GM12878 (cell line): Measurements from ENCODE around the gene GPR21. TPM values are rescaled to one million over a fixed set of nuclear protein-coding genes. Genes with fewer than 3 reads are reported as not detected.

Experiments used
- ATAC-seq: fragments of 200-7000 bp; cut with Tn5 transposase; 3 replicates; pipeline ENCODE4 v1.9.1; 2020; ENCODE audit warnings: mild to moderate bottlenecking, moderate library complexity
- BruUV-seq: library from RNA; stranded (reverse); fragments of 400-500 nt; replicated peaks from 2 replicates; lab custom pipeline; 2021; lab: Mats Ljungman, UMichigan
- CTCF ChIA-PET: fragments of 300-600 bp; sonication (Branson Sonifier 250); formaldehyde crosslinking; extraction: SDS; loops from one replicate; lab custom pipeline; 2021; ENCODE audit warnings: inconsistent platforms; lab: Yijun Ruan, JAX
- POLR2A ChIA-PET: fragments of 350-600 bp; formaldehyde crosslinking; extraction: SDS; loops from one replicate; lab custom pipeline; 2021; ENCODE audit warnings: inconsistent platforms; lab: Charles Lee
- RAD21 ChIA-PET: fragments of 300-600 bp; sonication (Branson Sonifier 250); formaldehyde crosslinking; loops from one replicate; lab custom pipeline; 2023; ENCODE audit warnings: antibody characterized with exemption; ENCODE audit not compliant: unreplicated experiment; lab: Charles Lee
- SMC1A ChIA-PET: fragments of 300-600 bp; sonication (Branson Sonifier 250); formaldehyde crosslinking; loops from one replicate; lab custom pipeline; 2023; ENCODE audit not compliant: unreplicated experiment, uncharacterized antibody; lab: Charles Lee
- DNase-seq: peaks from one replicate; pipeline ENCODE4 v3.0.0-alpha.2; 2011; ENCODE audit warnings: low read depth, low spot score
- FAIRE-seq: peaks from 3 replicates; lab custom pipeline; 2011; peaks lifted over from hg19 to GRCh38; lab: Jason Lieb, UNC
- H2AFZ ChIP-seq: 2 replicates; pipeline ENCODE4 v1.6.0; 2011; ENCODE audit warnings: low read depth, low read length, control low read depth; ENCODE audit not compliant: control insufficient read depth
- H3K27ac ChIP-seq: 2 replicates; pipeline ENCODE4 v1.5.1; 2011; ENCODE audit warnings: control low read depth; ENCODE audit not compliant: control insufficient read depth, insufficient read depth
- H3K27me3 ChIP-seq, 2 experiments: replicated peaks in 1 of 2; 2 replicates each; pipeline versions ENCODE4 v1.6.0 to v1.6.1; 2011; ENCODE audit warnings: low read length in 1 of 2; ENCODE audit not compliant: control insufficient read depth in 2 of 2, insufficient read depth in 2 of 2
- H3K36me3 ChIP-seq, 2 experiments: 2 replicates each; pipeline ENCODE4 v1.5.1; 2011; ENCODE audit warnings: low read length in 1 of 2; ENCODE audit not compliant: control insufficient read depth in 2 of 2, insufficient read depth in 2 of 2
- H3K4me1 ChIP-seq: 2 replicates; pipeline ENCODE4 v1.6.1; 2011; ENCODE audit warnings: mild to moderate bottlenecking, low read length, moderate library complexity, mixed read lengths; ENCODE audit not compliant: control insufficient read depth, insufficient read depth
- H3K4me2 ChIP-seq: 2 replicates; pipeline ENCODE4 v1.6.0; 2011; ENCODE audit warnings: control low read depth; ENCODE audit not compliant: control insufficient read depth, insufficient read depth
- H3K4me3 ChIP-seq: fragments of 200-600 bp; sonication (generic); 2 replicates; pipeline ENCODE4 v1.5.1; 2016
- H3K79me2 ChIP-seq: 2 replicates; pipeline ENCODE4 v1.6.0; 2011; ENCODE audit warnings: low read length; ENCODE audit not compliant: control insufficient read depth, insufficient read depth
- H3K9ac ChIP-seq: 2 replicates; pipeline ENCODE4 v1.8.0; 2011; ENCODE audit warnings: low read length, control low read depth, mixed read lengths; ENCODE audit not compliant: control insufficient read depth, insufficient read depth
- H3K9me3 ChIP-seq: replicated peaks from 3 replicates; pipeline ENCODE4 v1.5.1; 2011; ENCODE audit warnings: mild to moderate bottlenecking, low read length; ENCODE audit not compliant: control insufficient read depth, insufficient read depth
- H4K20me1 ChIP-seq: 2 replicates; pipeline ENCODE4 v1.6.0; 2011; ENCODE audit not compliant: control insufficient read depth, insufficient read depth
- CTCF ChIP-seq, 3 experiments: IDR thresholded peaks in 2 of 3; conservative IDR thresholded peaks in 1 of 3; 2 replicates each; pipeline ENCODE4 v1.5.1; 2011; ENCODE audit warnings: low read depth in 3 of 3, low read length in 3 of 3, mild to moderate bottlenecking in 3 of 3, control low read depth in 2 of 3, moderate library complexity in 2 of 3, inconsistent platforms in 1 of 3, mixed read lengths in 1 of 3; ENCODE audit not compliant: control insufficient read depth in 2 of 3, insufficient read depth in 1 of 3; ENCODE audit errors: extremely low read depth in 1 of 3
- EP300 ChIP-seq, 2 experiments: fragments of 150-350 bp in 1 of 2; IDR thresholded peaks; 2 replicates each; pipeline ENCODE4 v1.6.1; 2011 to 2012; ENCODE audit warnings: low read depth in 2 of 2, low read length in 2 of 2, borderline replicate concordance in 1 of 2, improper control_type of control experiment in 1 of 2, inconsistent platforms in 1 of 2; ENCODE audit not compliant: control insufficient read depth in 1 of 2
- FOS ChIP-seq: IDR thresholded peaks from 3 replicates; pipeline ENCODE4 v1.6.1; 2011; ENCODE audit warnings: borderline replicate concordance; ENCODE audit not compliant: insufficient read length; ENCODE audit errors: extremely low read depth
- HCFC1 ChIP-seq: fragments of 150-350 bp; IDR thresholded peaks from 2 replicates; pipeline ENCODE4 v1.6.1; 2014; ENCODE audit warnings: low read length
- HDAC2 ChIP-seq: fragments of 200-600 bp; sonication (generic); IDR thresholded peaks from 2 replicates; pipeline ENCODE4 v1.6.1; 2017
- HSF1 ChIP-seq: fragments of 150-350 bp; IDR thresholded peaks from 2 replicates; pipeline ENCODE4 v1.6.1; 2014; ENCODE audit warnings: mild to moderate bottlenecking, low read depth, low read length
- NFXL1 ChIP-seq: fragments of 450-650 bp; IDR thresholded peaks from 2 replicates; pipeline ENCODE4 v1.6.1; 2017; ENCODE audit warnings: antibody characterized with exemption, mild to moderate bottlenecking, borderline replicate concordance
- NR2C1 ChIP-seq: fragments of 450-650 bp; IDR thresholded peaks from 2 replicates; pipeline ENCODE4 v1.6.1; 2017; ENCODE audit warnings: antibody characterized with exemption, mild to moderate bottlenecking, moderate library complexity
- PAX8 ChIP-seq: fragments of 450-650 bp; IDR thresholded peaks from 2 replicates; pipeline ENCODE4 v1.6.1; 2017; ENCODE audit warnings: mild to moderate bottlenecking, moderate library complexity
- RFX5 ChIP-seq: IDR thresholded peaks from 2 replicates; pipeline ENCODE4 v1.6.1; 2011; ENCODE audit warnings: low read depth, low read length, improper control_type of control experiment
- SIN3A ChIP-seq: IDR thresholded peaks from 2 replicates; pipeline ENCODE4 v1.6.1; 2012; ENCODE audit warnings: low read depth, low read length, improper control_type of control experiment
- SMAD5 ChIP-seq: IDR thresholded peaks from 2 replicates; pipeline ENCODE4 v1.6.1; 2016; ENCODE audit warnings: antibody characterized with exemption, low read depth
- SMARCA5 ChIP-seq: fragments of 450-650 bp; IDR thresholded peaks from 2 replicates; pipeline ENCODE4 v1.6.1; 2017; ENCODE audit warnings: mild to moderate bottlenecking
- TARDBP ChIP-seq: IDR thresholded peaks from 2 replicates; pipeline ENCODE4 v1.6.1; 2016; ENCODE audit warnings: borderline replicate concordance
- TCF3 ChIP-seq: IDR thresholded peaks from 2 replicates; pipeline ENCODE4 v1.6.1; 2012; ENCODE audit warnings: low read depth, mild to moderate bottlenecking, low read length, borderline replicate concordance; ENCODE audit not compliant: insufficient read depth
- TCF7 ChIP-seq: IDR thresholded peaks from 2 replicates; pipeline ENCODE4 v1.6.1; 2014; ENCODE audit warnings: antibody characterized with exemption, borderline replicate concordance
- ZBTB33 ChIP-seq: fragments of 450-650 bp; IDR thresholded peaks from 2 replicates; pipeline ENCODE4 v1.6.1; 2017; ENCODE audit warnings: mild to moderate bottlenecking
- ZNF207 ChIP-seq: fragments of 450-650 bp; IDR thresholded peaks from 2 replicates; pipeline ENCODE4 v1.6.1; 2014; ENCODE audit warnings: antibody characterized with exemption, mild to moderate bottlenecking, borderline replicate concordance
- ZNF217 ChIP-seq: fragments of 450-650 bp; IDR thresholded peaks from 2 replicates; pipeline ENCODE4 v1.6.1; 2017; ENCODE audit warnings: antibody characterized with exemption, mild to moderate bottlenecking
- ZNF274 ChIP-seq: IDR thresholded peaks from one replicate; pipeline ENCODE4 v1.8.0; 2011; ENCODE audit not compliant: insufficient read length, insufficient read depth
- WGBS: methylation state at CpG from one replicate; pipeline ENCODE4 v1.1.6; 2016; ENCODE audit warnings: low lambda C conversion rate; ENCODE audit not compliant: insufficient replicate concordance, insufficient coverage; ENCODE audit errors: missing lambda C conversion rate; 5-methylcytosine and 5-hydroxymethylcytosine counted together
- in situ Hi-C: fragments of 300-500 bp; cut with MboI; formaldehyde crosslinking; loops from 9 replicates; pipeline ENCODE4 v1.14.3; 2018; ENCODE audit warnings: mixed read lengths
- intact Hi-C: fragments of 100-400 bp; cut with micrococcal nuclease; formaldehyde crosslinking; loops from one replicate; pipeline ENCODE4 v1.14.2; 2022; ENCODE audit not compliant: unreplicated experiment
- polyA plus RNA-seq, 11 experiments: library from polyadenylated mRNA; depleted of rRNA in 4 of 11; unstranded in 6 of 11; stranded (reverse) in 5 of 11; fragments of >200 nt; fragmentation: Nextera tagmentation in 4 of 11; fragmentation: Illumina TruSeq in 1 of 11; extraction: Ambion mirVana in 4 of 11; extraction: Trizol in 1 of 11; gene quantifications; 1 replicate in 1 of 11; 2 replicates in 10 of 11; pipeline versions ENCODE4 v1.2.1 to v1.2.3, GENCODE V29; 2011 to 2016; ENCODE audit warnings: inconsistent platforms in 2 of 11, missing spikeins in 2 of 11, low read depth in 1 of 11
- total RNA-seq, 4 experiments: library from RNA; depleted of rRNA in 3 of 4; stranded (reverse); fragments of >200 nt in 3 of 4; fragmentation: Illumina TruSeq in 1 of 4; extraction: Trizol in 1 of 4; gene quantifications; 2 replicates each; pipeline versions ENCODE4 v1.2.1 to v1.2.3, GENCODE V29; 2013 to 2021

GPR21 gene
- total and polyA plus RNA-seq, 10 of the 15 experiments (the other 5 are each of a cell fraction or from before 2014, with no cell fraction given): 0.09 to 1.9 (median 0.57) TPM; not detected in 4

- SMC1A ChIA-PET: interaction anchor here (0.6 to 0.7 kb wide), 2 partner anchors 30 to 356 kb away, joined by 3 read pairs; no protein-coding TSS in a partner anchor
- 92% methylated on average over 1 of the region's 1 CpG for WGBS
- RAD21 ChIA-PET: interaction anchor here (0.6 to 1.0 kb wide), 3 partner anchors 56 to 400 kb away, joined by 3 read pairs; no protein-coding TSS in a partner anchor
These were observed 7.0 kb upstream of the GPR21 start for GRCh38 chr9:123026425-123026824.

More at GRCh38 chr9:123026425-123026824, 7.0 kb upstream of the GPR21 start:
- Histone ChIP-seq H3K9ac (no peak overlapping the region), H3K4me2 (no peak overlapping the region), H2AFZ (no peak overlapping the region), H3K36me3 (peaks cover 0 to 1% of the 10 kb centered on the region in 2 experiments; a peak in 1 of 4 replicates), H3K79me2 (no peaks in the 10 kb centered on the region), H3K4me1 (no peaks in the 10 kb centered on the region), H3K9me3 (no peaks in the 10 kb centered on the region), H3K4me3 (no peak overlapping the region), H4K20me1 (no peaks in the 10 kb centered on the region), H3K27me3 (no peaks in the 10 kb centered on the region), H3K27ac (no peak overlapping the region)
- in situ Hi-C loops: no loop called here
- ChIA-PET POLR2A (interaction anchor here (0.6 to 1.1 kb wide), 2 partner anchors 21 to 1786 kb away, joined by 4 read pairs; no protein-coding TSS in a partner anchor), CTCF (interaction anchor here (0.9 to 1.1 kb wide), 2 partner anchors 22 to 50 kb away, joined by 3 to 5 read pairs; no protein-coding TSS in a partner anchor)
- BruUV-seq: no TSS peak
- TF ChIP-seq TCF7 (no peak), ZNF207 (no peak), HSF1 (no peak), TCF3 (no peak), FOS (no peak), EP300 (IDR thresholded peaks at IDR 0.05; ENCODE audit: borderline replicate concordance in 1 of 2, control insufficient read depth in 1 of 2, low read depth in 2 of 2, low read length in 2 of 2) (no peak), ZBTB33 (no peak), SMARCA5 (no peak), ZNF217 (no peak), TARDBP (no peak), SMAD5 (no peak), NFXL1 (no peak), PAX8 (no peak), HDAC2 (no peak), NR2C1 (no peak), SIN3A (no peak), CTCF (IDR thresholded peaks at IDR 0.05 in 2 of 3, conservative IDR thresholded peaks at IDR 0.05 in 1 of 3; ENCODE audit: control insufficient read depth in 2 of 3, extremely low read depth in 1 of 3, insufficient read depth in 1 of 3, low read depth in 3 of 3, low read length in 3 of 3) (no peak), RFX5 (no peak), ZNF274 (no peak), HCFC1 (no peak)
- intact Hi-C loops: no loop called here
- DNase-seq (no peak), ATAC-seq (no peak), FAIRE-seq (no peak)
